ENCODE measurements around the gene PARD3.

GRCh38 chr10:34612446-34612845 is 202.7 kb downstream of the PARD3 start:
- no peak for TF ChIP-seq CTCF (IDR thresholded peaks at IDR 0.05)
- no peak for TF ChIP-seq POLR2A (IDR thresholded peaks at IDR 0.05)
- TF ChIP-seq EP300 (IDR thresholded peaks at IDR 0.05), result no peak
